Limb (tissue), 2 donors: Measurements from ENCODE around the gene SEM1.
"Not testable (repeated sequence)": the region's sequence is repeated elsewhere in the genome, so short reads cannot be mapped to it uniquely, and the experiment has no call there.

Source experiments
- DNase-seq, 2 donors: peaks; one replicate each; pipeline ENCODE4 v3.0.0-alpha.2; 2016; ENCODE audit errors: extremely low spot score in 2 of 2

Gene SEM1

DNA sequence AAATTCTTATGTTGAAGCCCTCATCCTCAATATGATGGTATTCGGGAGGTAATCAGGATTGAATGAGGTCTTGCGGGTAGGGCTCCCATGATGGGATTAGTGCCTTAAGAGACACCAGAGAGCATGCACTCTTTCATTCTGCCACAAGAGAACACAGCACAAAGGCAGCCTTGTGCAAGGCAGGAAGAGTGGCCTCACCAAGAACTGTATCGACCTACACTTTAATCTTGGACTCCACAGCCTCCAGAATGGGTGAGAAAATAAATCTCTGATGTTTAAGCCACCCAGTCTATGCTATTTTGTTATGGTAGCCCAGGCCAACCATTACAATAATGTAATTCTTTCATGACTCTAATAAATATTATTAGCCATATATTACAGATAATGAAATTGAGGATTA lies 8.4 kb downstream of the SEM1 start:
- no peak for DNase-seq

DNA sequence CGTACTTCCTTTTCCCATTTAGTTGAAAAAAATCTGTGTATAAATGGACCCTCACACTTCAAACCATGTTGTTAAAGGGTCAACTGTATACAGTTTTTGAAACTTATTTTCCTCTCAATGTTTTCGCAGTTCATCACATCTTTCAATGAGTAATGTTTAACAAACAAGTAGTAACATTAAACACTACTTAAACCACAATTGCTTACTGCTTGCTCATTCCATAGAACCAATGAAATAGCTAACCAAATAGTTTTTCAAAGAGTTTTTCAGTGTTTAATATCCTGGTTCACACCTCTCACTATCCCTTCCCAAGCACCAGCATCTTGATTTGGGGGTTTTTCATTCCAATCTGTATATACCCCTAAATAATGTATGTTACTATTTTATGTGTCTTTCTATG lies 9.1 kb downstream of the SEM1 start:
- no peak for DNase-seq

DNA sequence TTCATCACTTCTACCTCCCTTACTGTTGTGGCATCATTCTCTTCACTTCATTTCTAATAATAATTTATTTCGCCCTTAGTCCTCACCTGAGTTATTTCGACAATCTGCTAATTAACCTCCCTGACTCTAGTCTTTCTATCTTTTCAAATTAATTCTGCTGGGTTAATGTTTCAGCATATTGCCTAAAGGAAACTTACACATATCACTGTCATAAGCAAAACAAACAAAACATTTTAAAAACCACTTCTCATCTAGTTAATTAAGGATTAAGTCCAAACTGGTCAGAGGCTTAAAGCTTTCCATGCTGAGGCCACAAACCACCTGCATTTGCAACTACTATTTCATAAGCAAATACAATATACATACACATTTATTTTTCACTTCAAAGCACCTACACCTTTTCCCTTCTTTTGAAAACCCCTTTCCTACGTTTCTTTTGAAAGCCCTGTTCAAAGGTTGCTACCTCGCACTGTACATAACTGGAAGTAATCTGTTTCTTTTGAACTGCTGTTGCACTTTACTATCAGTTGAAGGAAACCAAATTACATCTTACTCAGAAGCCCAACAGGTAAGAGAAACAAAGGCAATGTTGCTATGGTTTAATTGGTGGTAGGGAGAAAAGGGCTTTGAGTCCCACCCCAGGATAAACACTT lies 10.3 kb downstream of the SEM1 start:
- DNase-seq, result no peak

DNA sequence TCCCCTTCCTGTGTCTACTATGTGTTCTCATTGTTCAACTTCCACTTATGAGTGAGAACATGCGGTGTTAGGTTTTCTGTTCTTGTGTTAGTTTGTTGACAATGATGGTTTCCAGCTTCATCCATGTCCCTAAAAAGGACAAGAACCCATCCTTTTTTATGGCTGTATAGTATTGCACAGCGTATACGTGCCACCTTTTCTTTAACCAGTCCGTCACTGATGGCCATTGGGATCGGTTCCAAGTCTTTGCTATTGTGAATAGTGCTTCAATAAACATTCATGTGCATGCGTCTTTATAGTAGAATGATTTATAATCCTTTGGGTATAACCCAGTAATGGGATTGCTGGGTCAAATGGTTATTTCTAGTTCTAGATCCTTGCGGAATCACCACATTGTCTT lies 11.2 kb downstream of the SEM1 start:
- DNase-seq, result not testable (repeated sequence)

DNA sequence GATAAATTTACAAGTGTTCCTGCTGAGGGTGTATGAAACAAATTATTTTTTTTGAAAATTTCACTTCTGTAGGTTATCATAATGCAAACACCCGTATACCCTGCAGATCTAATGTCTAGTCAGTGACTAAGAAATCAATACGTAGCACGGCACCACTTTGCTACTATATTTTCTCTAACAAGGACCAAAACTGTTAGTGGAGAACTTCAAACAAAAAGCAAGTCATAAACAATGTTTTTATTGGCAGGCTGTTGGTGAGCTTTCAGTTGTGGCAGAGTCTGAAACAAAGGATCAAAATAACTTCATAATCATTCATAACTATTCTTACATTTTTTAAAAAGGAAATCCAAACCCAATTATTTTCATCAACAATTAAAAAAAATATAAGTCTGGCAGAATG lies 11.8 kb downstream of the SEM1 start:
- no peak for DNase-seq

DNA sequence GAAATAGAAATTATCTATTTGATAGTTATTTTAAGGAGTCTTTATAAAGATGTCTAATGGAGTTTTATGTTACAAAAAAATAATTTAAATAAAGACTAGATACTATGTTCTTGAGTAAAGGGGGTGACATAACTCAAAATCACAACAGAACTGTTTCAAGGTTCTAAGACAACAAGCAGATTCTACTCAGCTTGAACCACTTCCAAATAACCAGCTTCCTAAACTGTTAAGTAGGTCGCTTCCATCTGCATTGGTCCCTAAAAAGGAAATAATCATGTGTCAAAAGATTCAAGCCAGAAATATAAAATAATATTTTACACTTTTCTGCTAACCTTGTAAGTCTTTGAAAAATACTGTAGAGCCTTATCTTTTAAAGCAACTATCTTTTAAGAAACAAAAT lies 14.1 kb downstream of the SEM1 start:
- no peak for DNase-seq

DNA sequence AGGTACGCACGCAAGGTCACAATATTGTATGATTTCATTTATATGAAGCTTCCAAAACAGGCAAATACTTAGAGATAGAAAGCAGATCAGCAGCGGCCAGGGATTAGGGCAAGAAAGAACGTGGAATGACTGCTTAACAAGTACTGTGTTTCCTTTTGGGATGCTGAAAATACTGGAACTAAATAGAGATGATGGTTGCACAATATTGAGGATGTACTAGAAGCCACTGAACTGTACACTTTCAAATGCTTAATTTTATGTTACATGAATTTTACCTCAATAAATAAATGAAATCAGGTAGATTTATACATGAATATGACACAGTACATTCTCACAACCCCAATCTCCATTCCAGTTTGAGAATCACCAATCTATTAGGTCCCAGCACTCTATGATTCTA lies 15.6 kb downstream of the SEM1 start:
- no peak for DNase-seq

DNA sequence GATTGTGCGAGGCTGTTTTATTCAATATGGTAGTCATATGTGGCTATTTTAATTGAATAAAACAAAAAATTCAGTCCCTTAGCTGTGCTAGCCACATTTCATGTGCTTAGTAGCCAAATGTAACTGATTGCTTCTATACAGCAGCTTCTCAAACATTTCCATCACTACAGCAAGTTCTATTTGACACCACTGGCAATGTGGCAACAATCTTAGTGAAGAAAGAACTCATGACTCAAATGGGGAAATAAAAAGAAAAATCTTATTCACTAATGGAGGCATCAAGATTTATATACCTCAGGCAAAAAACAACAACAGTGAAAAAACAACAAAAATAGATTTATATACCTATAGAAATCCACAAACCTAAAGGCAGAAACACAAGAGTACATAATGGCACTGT lies 17.9 kb downstream of the SEM1 start:
- DNase-seq, result no peak

DNA sequence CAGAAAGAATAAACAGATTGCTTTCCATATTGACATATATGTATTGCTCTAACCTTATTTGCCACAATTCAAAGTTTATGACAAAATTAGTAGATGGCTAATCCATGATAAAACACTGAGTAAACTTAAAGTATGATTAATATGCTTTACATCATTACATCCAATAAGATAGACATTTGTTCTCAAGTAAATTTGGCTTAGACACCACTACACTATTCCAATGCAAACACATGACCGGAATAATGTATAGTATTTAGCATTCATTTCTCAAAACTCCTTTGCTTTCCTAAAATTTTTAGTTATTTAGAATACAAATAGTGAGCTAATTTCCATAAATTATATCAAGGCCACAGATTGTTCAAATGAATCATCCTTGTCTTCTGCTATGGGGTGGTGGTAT lies 20.2 kb downstream of the SEM1 start:
- DNase-seq, result no peak

DNA sequence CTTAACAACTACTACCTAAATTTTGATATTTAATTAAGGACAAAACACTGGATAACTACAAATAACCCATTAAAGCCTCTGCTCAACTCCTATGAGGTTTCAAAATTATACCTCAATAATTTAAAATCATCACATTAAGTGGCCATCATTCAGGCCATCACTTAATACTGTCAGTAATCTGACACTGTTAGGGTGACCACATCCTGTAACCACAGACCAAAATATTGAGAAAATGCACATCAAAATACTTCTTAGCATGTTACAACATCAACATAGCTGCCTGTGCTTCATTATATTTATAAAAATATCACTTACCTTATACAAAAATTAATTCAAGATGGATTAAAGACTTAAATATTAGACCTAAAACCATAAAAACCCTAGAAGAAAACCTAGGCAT lies 23.3 kb downstream of the SEM1 start:
- no peak for DNase-seq

DNA sequence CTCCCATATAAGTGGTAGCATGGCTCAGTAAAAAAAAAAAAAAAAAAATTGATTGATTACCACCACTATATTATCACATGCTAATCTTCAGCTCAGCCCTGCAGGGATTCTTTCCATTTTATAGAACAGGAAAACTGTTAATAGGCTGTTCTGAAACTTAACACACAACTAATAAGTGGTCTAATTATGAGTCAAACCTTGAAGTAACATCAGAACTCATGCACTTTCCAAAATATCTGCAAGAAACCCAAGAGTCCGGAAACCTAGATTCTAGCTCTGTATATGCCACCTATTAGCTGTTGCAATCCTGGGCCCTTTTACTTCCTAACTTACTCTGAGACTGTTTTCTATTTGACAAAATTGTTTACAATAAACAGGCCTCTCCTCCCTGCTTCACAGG lies 23.9 kb downstream of the SEM1 start:
- DNase-seq, result no peak

DNA sequence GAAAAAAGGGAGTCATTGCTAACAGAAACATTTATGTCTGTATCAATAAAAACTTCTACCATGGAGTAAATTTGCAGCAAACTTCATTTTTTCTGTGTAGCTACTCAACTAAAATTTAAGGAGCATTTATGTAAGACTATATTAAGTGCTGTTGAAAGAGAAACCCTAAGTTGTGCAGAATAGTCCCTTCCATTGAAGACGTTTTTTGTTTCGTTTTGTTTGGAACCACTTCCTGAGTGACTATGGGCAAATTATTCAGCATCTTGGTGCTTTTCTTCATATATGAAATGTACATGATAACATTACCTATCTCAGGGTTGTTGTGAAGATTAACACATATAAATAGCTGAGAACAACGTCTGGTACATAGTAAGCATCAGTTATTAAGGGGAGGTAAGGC lies 24.3 kb downstream of the SEM1 start:
- no peak for DNase-seq

DNA sequence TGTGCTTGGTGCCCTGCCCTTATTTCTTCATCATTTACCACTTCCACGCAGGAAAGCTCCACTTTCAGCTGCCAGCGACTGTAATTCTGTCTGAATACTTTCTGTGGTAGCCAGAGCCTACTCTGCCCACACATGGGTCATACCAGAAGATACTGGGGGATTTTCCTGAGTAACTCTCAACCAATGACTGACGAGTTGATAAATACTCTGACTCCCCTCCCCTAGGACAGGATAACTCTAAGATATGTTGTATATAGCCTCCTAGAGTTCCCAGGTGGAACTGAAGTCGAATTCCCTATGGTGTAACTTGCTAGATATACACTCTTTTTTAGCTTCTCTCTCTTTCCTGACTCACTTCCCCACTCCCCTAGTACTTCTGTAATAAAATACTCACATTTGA lies 29.8 kb downstream of the SEM1 start:
- DNase-seq, result no peak

DNA sequence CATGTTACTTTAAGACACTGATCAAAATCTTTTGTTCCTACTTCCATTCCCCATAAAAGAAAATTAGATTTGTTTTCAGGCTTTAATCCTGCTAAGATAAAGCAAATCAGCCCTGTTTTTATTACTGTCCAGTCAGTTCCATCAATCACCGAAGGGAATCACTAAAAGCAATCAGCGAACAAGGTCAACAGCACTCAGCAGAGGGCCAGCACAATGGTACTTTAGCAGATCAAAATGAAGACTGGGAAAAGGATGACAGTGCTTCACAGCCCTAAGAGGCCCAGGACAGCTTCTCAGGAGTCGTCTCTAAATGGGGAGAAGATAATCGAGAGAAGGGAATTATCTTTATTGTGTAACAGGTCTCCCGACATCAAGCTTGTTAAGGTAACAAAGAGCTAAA lies 32.7 kb downstream of the SEM1 start:
- DNase-seq, result no peak

DNA sequence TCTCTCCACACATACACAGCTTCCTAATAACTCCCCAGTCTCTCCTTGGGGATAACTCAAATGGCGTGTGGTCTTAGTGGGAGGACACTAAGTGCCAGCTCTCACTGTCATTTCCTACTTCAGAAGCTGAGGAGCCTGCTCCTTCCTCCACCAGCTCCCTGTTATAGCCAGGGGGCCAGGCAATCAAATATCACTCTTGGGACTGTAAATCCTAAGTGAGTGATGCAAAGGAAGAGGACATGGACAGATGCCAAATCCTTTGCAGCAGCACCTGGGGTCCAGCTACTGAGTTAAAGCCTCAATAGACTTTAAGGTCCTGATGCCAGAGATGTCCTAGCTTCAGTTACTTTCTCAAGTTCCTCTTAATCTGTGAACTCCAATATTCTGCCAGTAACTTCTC lies 34.1 kb downstream of the SEM1 start:
- DNase-seq, result no peak

DNA sequence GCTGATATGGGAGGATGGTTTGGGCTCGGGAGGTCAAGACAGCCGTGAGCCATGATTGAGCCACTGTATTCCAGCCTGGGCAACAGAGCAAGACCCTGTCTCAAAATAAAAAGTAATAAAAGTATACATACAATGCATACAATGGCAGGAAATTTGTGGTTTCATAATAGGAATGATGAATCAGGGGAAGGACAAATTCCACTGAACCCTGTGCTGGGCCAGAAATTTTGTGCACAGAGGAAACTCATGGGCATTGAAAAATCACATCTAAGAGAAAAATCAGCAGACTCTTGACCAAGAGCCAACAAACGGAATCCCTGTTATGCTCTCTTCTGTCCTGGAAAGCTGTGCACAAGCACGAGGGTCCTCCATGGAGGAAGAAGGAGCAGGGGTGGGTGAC lies 35.1 kb downstream of the SEM1 start:
- DNase-seq, result no peak

DNA sequence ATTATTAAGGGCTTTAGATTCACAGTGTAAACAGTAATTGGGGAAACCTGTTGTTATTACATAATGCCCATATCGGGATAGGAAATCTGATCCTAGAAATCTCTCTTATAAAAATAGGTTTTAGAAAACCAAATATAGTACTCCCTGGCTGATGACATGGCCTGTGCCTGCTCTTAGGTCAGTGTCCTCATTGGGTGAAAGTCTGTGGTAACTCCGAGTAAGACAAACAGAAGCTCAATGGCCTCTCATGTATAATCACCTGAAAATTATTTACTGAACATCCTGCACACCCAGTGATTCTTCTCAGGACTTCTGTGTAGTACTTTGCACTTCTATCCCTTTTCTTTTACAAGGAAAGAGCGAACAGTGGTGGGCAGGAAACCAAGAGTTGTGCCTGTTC lies 37.8 kb downstream of the SEM1 start:
- DNase-seq, result no peak

DNA sequence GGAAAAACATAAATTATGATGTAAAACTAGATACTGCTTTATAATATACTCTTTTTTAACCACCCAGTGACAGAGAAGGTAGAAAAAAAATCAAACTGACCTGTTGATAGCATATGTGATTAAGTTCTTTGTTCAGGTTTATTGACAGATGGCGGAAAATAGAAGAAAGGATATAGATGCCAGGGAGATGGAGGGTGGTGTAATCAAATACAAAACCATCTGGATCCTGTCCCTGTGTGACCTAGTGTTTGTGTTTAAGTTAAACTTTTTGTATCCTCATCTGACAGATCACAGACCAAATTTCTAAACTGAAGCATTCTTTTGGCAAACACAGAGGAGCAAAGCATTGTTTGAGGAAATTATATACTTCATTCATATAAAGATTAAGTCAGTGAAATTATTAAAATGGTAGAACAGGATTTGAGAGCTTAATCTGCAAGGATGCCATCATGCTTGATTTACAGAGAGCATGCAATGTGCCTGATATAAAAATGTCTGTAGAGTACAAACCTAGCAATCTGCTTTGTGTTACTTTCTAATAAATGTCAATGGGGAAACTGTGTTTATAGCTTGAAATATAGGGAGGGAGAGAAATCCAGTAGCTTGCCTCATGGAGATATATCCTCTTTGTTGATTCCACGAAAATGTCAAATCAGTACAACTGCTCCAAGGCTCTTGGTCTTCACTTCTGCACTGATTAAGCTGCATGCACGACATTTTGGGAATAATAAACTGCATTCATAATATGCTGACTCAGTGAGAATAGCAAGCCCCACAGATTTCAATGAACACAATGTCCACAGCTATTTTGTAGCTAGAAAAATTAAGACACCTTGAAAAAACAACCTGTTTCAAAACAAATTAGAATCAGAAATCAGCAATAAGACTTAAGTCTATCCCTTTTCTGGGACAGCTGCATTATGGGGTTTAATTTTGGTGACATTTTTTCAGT lies 39.0 kb downstream of the SEM1 start:
- no peak for DNase-seq

DNA sequence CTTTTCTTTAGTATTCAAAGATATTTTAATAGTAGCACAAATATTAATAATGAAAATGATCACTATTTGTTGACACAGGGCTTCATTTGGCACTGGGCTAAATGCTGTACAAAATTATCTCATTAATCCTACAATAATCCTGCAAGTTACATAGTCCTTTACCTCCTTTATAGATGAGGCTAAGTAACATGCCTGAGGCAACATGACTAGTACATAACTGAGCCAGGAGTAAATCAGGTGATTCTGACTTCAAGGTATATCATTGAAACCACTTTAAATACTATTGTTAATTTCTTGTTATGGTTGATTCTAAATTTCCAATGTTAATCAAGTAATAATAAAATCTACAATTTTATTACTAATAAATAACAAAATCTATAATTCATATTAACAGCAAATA lies 39.8 kb downstream of the SEM1 start:
- DNase-seq, result no peak

DNA sequence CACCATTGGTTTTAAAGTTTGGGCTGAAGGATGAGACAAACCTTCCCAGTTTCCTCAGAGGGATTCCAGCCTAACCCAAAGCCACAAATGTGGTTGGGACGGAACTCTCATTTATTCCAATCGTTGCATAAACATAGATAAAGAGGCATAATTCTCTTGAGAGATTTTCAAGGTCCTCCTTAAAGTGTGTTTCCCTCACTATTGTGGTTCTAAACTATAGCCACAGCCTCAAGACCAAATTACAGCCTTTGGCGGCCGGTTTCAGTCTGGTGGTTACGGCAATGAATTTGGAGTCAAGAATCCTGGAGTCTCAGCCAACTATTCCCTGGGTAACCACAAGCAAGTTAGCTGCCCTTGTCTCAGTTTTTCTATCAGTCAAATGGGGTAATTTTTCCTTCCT lies 42.6 kb downstream of the SEM1 start:
- DNase-seq, result no peak

DNA sequence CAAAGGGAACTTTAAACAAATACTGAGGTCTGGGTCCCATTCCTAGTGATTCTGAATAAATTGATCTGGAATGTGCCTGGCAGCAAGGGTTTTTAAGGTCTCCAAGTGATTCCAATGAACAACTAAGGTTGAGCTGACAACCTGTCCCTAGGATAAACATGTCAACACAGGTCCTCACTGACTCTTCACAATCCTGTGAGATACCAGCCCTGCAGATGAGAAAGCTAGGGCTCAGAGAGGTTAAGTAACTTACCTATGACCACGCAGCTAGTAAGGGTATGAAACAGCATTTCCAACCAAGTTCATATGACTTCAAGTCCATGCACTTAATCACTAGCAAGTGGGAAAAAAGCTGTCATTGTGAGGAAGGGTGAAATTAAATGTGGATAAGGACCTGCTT lies 44.0 kb downstream of the SEM1 start:
- DNase-seq, result no peak

DNA sequence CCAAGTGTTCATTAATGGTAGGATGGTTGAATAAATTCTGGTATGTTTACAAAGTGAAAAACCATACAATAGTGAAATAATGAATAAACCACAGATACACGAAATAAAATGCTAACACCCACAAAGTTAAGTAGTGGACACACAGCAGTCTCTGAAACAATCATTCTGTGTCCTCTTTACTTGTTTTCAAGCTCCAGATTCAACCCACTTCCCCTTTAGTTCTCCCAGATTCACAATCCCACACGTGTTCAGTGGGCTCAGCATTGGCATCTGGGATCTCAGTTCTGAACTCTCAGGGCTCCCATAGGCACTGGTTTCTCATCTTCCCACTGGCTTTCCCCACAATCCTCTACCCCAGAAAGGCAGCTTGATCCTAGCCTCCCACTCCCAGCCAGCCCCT lies 44.9 kb downstream of the SEM1 start:
- no peak for DNase-seq

DNA sequence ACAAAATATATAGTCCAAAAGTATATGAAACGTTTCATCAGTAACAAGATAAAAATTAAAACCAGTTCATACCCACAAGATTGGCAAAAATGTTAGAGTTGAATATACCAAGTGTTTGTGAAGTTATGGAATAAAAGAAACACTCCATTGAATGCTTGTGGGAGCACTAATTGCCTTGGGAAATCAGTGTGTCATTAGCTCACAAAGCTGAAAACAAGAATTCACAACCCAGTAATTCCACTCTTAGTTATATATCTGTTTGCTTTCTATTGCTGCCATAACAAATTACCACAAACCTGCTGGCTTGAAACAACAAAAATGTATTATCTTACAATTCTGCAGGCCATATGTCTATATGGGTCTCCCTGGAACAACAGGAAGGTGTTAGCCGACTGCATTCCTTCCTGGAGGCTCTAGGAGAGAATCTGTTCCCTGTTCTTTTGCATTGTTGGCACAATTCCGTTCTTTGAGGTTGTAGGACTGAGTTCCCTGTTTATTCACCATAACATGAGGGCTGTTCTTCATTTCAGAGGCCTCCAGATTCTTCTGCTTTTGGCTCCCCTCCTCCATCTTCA lies 45.7 kb downstream of the SEM1 start:
- DNase-seq, result no peak
